ENCODE data around the gene ITGAD. TPM values are rescaled to one million over a fixed set of nuclear protein-coding genes. Genes with fewer than 3 reads are reported as not detected.

Gene ITGAD
- total and polyA plus RNA-seq, 2 of the 8 experiments (the other 6 are each of a cell fraction or from before 2014, with no cell fraction given) = 0.06 TPM; not detected in 1

DNA sequence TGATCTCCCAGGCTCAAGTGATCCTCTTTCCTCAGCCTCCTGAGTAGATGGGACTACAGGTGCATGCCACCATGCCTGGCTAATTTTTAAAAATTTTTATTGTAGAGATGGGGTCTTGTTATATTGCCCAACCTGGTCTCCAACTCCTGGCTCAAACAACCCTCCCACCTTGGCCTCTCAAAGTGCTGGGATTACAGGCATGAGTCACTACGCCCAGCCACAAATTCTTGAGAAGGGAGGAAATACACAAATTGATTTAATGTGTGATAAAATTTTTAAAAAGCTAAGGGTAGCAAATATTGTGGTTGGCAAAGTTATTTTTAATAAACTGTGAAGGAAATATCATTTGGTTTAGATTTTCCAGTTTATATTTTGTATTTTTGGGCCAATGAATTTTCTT is 9.6 kb downstream of the ITGAD start:
- no peak overlapping the region for H3K27ac ChIP-seq (ENCODE audit: low read depth, low read length)
- FAIRE-seq = no peak
- H3K14ac ChIP-seq (ENCODE audit: insufficient read length) = no peak overlapping the region
- H2BK5ac ChIP-seq (ENCODE audit: low read depth, low read length) = no peak overlapping the region
- H3K27me3 ChIP-seq (replicated peaks in 1 of 4; ENCODE audit: control insufficient read depth in 3 of 4, extremely low read depth in 1 of 4, insufficient read depth in 3 of 4, low read length in 3 of 4) = no peaks in the 10 kb centered on the region
- H4K8ac ChIP-seq (ENCODE audit: extremely low read depth, insufficient read depth, low read length) = no peak overlapping the region
- CTCF ChIA-PET (ENCODE audit: partially characterized antibody) = interaction anchor here (1.3 kb wide), 1 partner anchor 58 kb away, joined by 4 read pairs; no protein-coding TSS in a partner anchor
- H3K79me2 ChIP-seq (ENCODE audit: control insufficient read depth in 1 of 2, insufficient read depth in 2 of 2, low read length in 2 of 2) = no peaks in the 10 kb centered on the region
- no peak overlapping the region for H2BK20ac ChIP-seq (ENCODE audit: low read length)
- no peak overlapping the region for H4K91ac ChIP-seq (replicated peaks; ENCODE audit: insufficient read length, low read length)
- H3K56ac ChIP-seq (replicated peaks; ENCODE audit: insufficient read length, low read depth, low read length) = no peak overlapping the region
- no peak overlapping the region for H3K4me2 ChIP-seq (ENCODE audit: insufficient read depth in 1 of 2, low read depth in 2 of 2, low read length in 2 of 2)
- H3K36me3 ChIP-seq (ENCODE audit: control insufficient read depth in 2 of 4, insufficient read depth in 4 of 4, low read length in 3 of 4) = no peaks in the 10 kb centered on the region
- no peaks in the 10 kb centered on the region for H4K20me1 ChIP-seq (replicated peaks in 1 of 2; ENCODE audit: control insufficient read depth in 1 of 2, insufficient read depth in 2 of 2, low read length in 2 of 2)
- no peaks in the 10 kb centered on the region for H3K9me3 ChIP-seq (ENCODE audit: insufficient read depth in 2 of 2, low read depth in 1 of 2, low read length in 1 of 2)
- no peak overlapping the region for H3K9ac ChIP-seq (replicated peaks in 1 of 4; ENCODE audit: extremely low read depth in 1 of 4, low read depth in 3 of 4, low read length in 3 of 4)
- no peak overlapping the region for H4K5ac ChIP-seq (ENCODE audit: insufficient read length, low read depth, low read length)
- H3K23me2 ChIP-seq (ENCODE audit: low read depth, low read length) = no peaks in the 10 kb centered on the region
- H3K79me1 ChIP-seq (ENCODE audit: low read depth, low read length) = no peaks in the 10 kb centered on the region
- WGBS, 2 experiments (ENCODE audit: extremely low coverage in 1 of 2, insufficient coverage in 1 of 2, insufficient read length in 1 of 2, insufficient replicate concordance in 2 of 2, low coverage in 1 of 2, low lambda C conversion rate in 2 of 2, missing lambda C conversion rate in 1 of 2) = 100% methylated on average over 1 of the region's 1 CpG; no CpG with 5 or more reads in 1 of the 2 experiments
- no peak overlapping the region for H2AK5ac ChIP-seq (ENCODE audit: low read depth, low read length)
- no peak overlapping the region for H3K18ac ChIP-seq (ENCODE audit: extremely low read depth, low read length)
- H2AFZ ChIP-seq (ENCODE audit: low read length) = no peak overlapping the region
- no peak overlapping the region for H3K4ac ChIP-seq (replicated peaks; ENCODE audit: insufficient read length, low read depth, low read length)
- no peak overlapping the region for H3K4me3 ChIP-seq (ENCODE audit: extremely low read depth in 1 of 4, insufficient read depth in 2 of 4, low read depth in 3 of 4, low read length in 4 of 4)
- DNase-seq (ENCODE audit: low read depth in 1 of 2, low spot score in 2 of 2) = no peak
- H3K4me1 ChIP-seq (replicated peaks in 1 of 4; ENCODE audit: control insufficient read depth in 3 of 4, insufficient read depth in 4 of 4, low read length in 3 of 4) = no peaks in the 10 kb centered on the region
- H2BK120ac ChIP-seq (replicated peaks; ENCODE audit: low read depth, low read length) = no peak overlapping the region
- POLR2A ChIA-PET (ENCODE audit: partially characterized antibody) = no interaction called here
- H2BK15ac ChIP-seq (ENCODE audit: low read length) = no peak overlapping the region
- H2BK12ac ChIP-seq (ENCODE audit: low read depth, low read length) = no peak overlapping the region
- H3K23ac ChIP-seq (ENCODE audit: insufficient read length) = no peak overlapping the region
- TF ChIP-seq SAP30 (IDR thresholded peaks at IDR 0.05; ENCODE audit: insufficient read depth, insufficient replicate concordance, low read length) (no peak), BCL11A (IDR thresholded peaks at IDR 0.05; ENCODE audit: low read depth in 2 of 2, low read length in 2 of 2) (no peak), CHD2 (IDR thresholded peaks at IDR 0.05; ENCODE audit: low read length) (no peak), RBBP5 (IDR thresholded peaks at IDR 0.05; ENCODE audit: borderline replicate concordance, low read depth, low read length) (no peak), TAF1 (IDR thresholded peaks at IDR 0.05; ENCODE audit: low read depth, low read length) (no peak), SRF (IDR thresholded peaks at IDR 0.05; ENCODE audit: low read depth, low read length) (no peak), TBP (IDR thresholded peaks at IDR 0.05; ENCODE audit: low read depth, low read length) (no peak), POLR2A (IDR thresholded peaks at IDR 0.05; ENCODE audit: control extremely low read depth in 1 of 2, low read depth in 2 of 2, low read length in 2 of 2) (no peak), CHD1 (IDR thresholded peaks at IDR 0.05; ENCODE audit: low read depth, low read length) (no peak), RNF2 (IDR thresholded peaks at IDR 0.05; ENCODE audit: borderline replicate concordance, low read depth, low read length, missing control alignments, poor library complexity, severe bottlenecking) (no peak), FOSL1 (IDR thresholded peaks at IDR 0.05; ENCODE audit: insufficient read depth, low read depth, low read length) (no peak), EZH2 (IDR thresholded peaks at IDR 0.05; ENCODE audit: low read depth, low read length, severe bottlenecking) (no peak), NANOG (IDR thresholded peaks at IDR 0.05; ENCODE audit: insufficient read depth, low read depth, low read length, poor library complexity, severe bottlenecking) (no peak), GABPA (IDR thresholded peaks at IDR 0.05; ENCODE audit: borderline replicate concordance, insufficient read depth, low read length) (no peak), CBX8 (IDR thresholded peaks at IDR 0.05; ENCODE audit: borderline replicate concordance, low read depth, low read length) (no peak)

Data from H1 (cell line).